ENCODE data around the gene IL20RA. TPM values are rescaled to one million over a fixed set of nuclear protein-coding genes. Genes with fewer than 3 reads are reported as not detected.

Gene IL20RA
- total RNA-seq, 1 donor from 2014 or later, result 9.9 TPM

- Histone ChIP-seq H3K9me3 (ENCODE audit: control insufficient read depth in 3 of 3, low read length in 3 of 3) (no peaks in the 10 kb centered on the region), H3K27me3 (ENCODE audit: control insufficient read depth in 3 of 3, insufficient read depth in 3 of 3, low read length in 3 of 3) (peaks cover 20 to 38% (median 36%) of the 10 kb centered on the region in 3 donors), H3K4me3 (ENCODE audit: low read length in 3 of 3) (no peak overlapping the region), H3K36me3 (ENCODE audit: control insufficient read depth in 3 of 3, insufficient read depth in 3 of 3, low read length in 3 of 3) (no peaks in the 10 kb centered on the region), H3K27ac (ENCODE audit: low read depth, low read length) (no peak overlapping the region), H3K9ac (ENCODE audit: low read depth in 1 of 3, low read length in 3 of 3) (no peak overlapping the region), H3K4me1 (ENCODE audit: control insufficient read depth in 3 of 3, insufficient read depth in 3 of 3, low read length in 3 of 3) (peaks cover 2 to 8% (median 7%) of the 10 kb centered on the region in 3 donors)
Measured at GRCh38 chr6:137046871-137047412, 2.2 kb upstream of the IL20RA start.

GRCh38 chr6:137045222-137045789 lies 541 bp upstream of the IL20RA start:
- Histone ChIP-seq H3K27ac (ENCODE audit: low read depth, low read length) (no peak overlapping the region), H3K36me3 (ENCODE audit: control insufficient read depth in 3 of 3, insufficient read depth in 3 of 3, low read length in 3 of 3) (no peaks in the 10 kb centered on the region), H3K9me3 (ENCODE audit: control insufficient read depth in 3 of 3, low read length in 3 of 3) (no peaks in the 10 kb centered on the region), H3K4me3 (ENCODE audit: low read length in 3 of 3) (no peak overlapping the region), H3K27me3 (ENCODE audit: control insufficient read depth in 3 of 3, insufficient read depth in 3 of 3, low read length in 3 of 3) (peaks cover 22 to 38% (median 38%) of the 10 kb centered on the region in 3 donors), H3K4me1 (ENCODE audit: control insufficient read depth in 3 of 3, insufficient read depth in 3 of 3, low read length in 3 of 3) (peaks cover 2 to 8% (median 7%) of the 10 kb centered on the region in 3 donors), H3K9ac (ENCODE audit: low read depth in 1 of 3, low read length in 3 of 3) (no peak overlapping the region)

GRCh38 chr6:137043710-137044365 lies 927 bp downstream of the IL20RA start:
- Histone ChIP-seq H3K36me3 (ENCODE audit: control insufficient read depth in 3 of 3, insufficient read depth in 3 of 3, low read length in 3 of 3) (no peaks in the 10 kb centered on the region), H3K9ac (ENCODE audit: low read depth in 1 of 3, low read length in 3 of 3) (peak overlapping the region in 2 of 3 donors; percentile 52 to 74), H3K4me3 (ENCODE audit: low read length in 3 of 3) (peak overlapping the region; percentile 72 to 80 (median 75)), H3K27ac (ENCODE audit: low read depth, low read length) (no peak overlapping the region), H3K27me3 (ENCODE audit: control insufficient read depth in 3 of 3, insufficient read depth in 3 of 3, low read length in 3 of 3) (peaks cover 22 to 38% (median 37%) of the 10 kb centered on the region in 3 donors), H3K4me1 (ENCODE audit: control insufficient read depth in 3 of 3, insufficient read depth in 3 of 3, low read length in 3 of 3) (peaks cover 2 to 8% (median 7%) of the 10 kb centered on the region in 3 donors), H3K9me3 (ENCODE audit: control insufficient read depth in 3 of 3, low read length in 3 of 3) (no peaks in the 10 kb centered on the region)

GRCh38 chr6:137040393-137040792 lies 4.4 kb downstream of the IL20RA start:
- H3K27me3 ChIP-seq (ENCODE audit: control insufficient read depth in 3 of 3, insufficient read depth in 3 of 3, low read length in 3 of 3), result peaks cover 22 to 37% (median 24%) of the 10 kb centered on the region in 3 donors
- no peak overlapping the region for H3K4me3 ChIP-seq (ENCODE audit: low read length in 3 of 3)
- no peak overlapping the region for H3K9ac ChIP-seq (ENCODE audit: low read depth in 1 of 3, low read length in 3 of 3)
- H3K4me1 ChIP-seq (ENCODE audit: control insufficient read depth in 3 of 3, insufficient read depth in 3 of 3, low read length in 3 of 3), result peaks cover 2 to 8% (median 7%) of the 10 kb centered on the region in 3 donors
- H3K36me3 ChIP-seq (ENCODE audit: control insufficient read depth in 3 of 3, insufficient read depth in 3 of 3, low read length in 3 of 3), result no peaks in the 10 kb centered on the region
- no peak overlapping the region for H3K27ac ChIP-seq (ENCODE audit: low read depth, low read length)
- H3K9me3 ChIP-seq (ENCODE audit: control insufficient read depth in 3 of 3, low read length in 3 of 3), result no peaks in the 10 kb centered on the region

GRCh38 chr6:137039010-137039409 lies 5.8 kb downstream of the IL20RA start:
- no peak overlapping the region for H3K27ac ChIP-seq (ENCODE audit: low read depth, low read length)
- H3K4me1 ChIP-seq (ENCODE audit: control insufficient read depth in 3 of 3, insufficient read depth in 3 of 3, low read length in 3 of 3), result peaks cover 0 to 5% (median 3%) of the 10 kb centered on the region in 3 donors
- H3K9me3 ChIP-seq (ENCODE audit: control insufficient read depth in 3 of 3, low read length in 3 of 3), result no peaks in the 10 kb centered on the region
- H3K9ac ChIP-seq (ENCODE audit: low read depth in 1 of 3, low read length in 3 of 3), result no peak overlapping the region
- peaks cover 15 to 25% (median 16%) of the 10 kb centered on the region in 3 donors for H3K27me3 ChIP-seq (ENCODE audit: control insufficient read depth in 3 of 3, insufficient read depth in 3 of 3, low read length in 3 of 3)
- no peak overlapping the region for H3K4me3 ChIP-seq (ENCODE audit: low read length in 3 of 3)
- no peaks in the 10 kb centered on the region for H3K36me3 ChIP-seq (ENCODE audit: control insufficient read depth in 3 of 3, insufficient read depth in 3 of 3, low read length in 3 of 3)

- H3K27me3 ChIP-seq (ENCODE audit: control insufficient read depth in 3 of 3, insufficient read depth in 3 of 3, low read length in 3 of 3), result peaks cover 0 to 5% (median 0%) of the 10 kb centered on the region in 3 donors
- H3K27ac ChIP-seq (ENCODE audit: low read depth, low read length), result no peak overlapping the region
Measured at GRCh38 chr6:137036566-137037300, 8.0 kb downstream of the IL20RA start.

GRCh38 chr6:137033828-137034227 lies 10.9 kb downstream of the IL20RA start:
- Histone ChIP-seq H3K9me3 (ENCODE audit: control insufficient read depth in 3 of 3, low read length in 3 of 3) (no peaks in the 10 kb centered on the region), H3K4me1 (ENCODE audit: control insufficient read depth in 3 of 3, insufficient read depth in 3 of 3, low read length in 3 of 3) (no peaks in the 10 kb centered on the region), H3K27ac (ENCODE audit: low read depth, low read length) (no peak overlapping the region), H3K27me3 (ENCODE audit: control insufficient read depth in 3 of 3, insufficient read depth in 3 of 3, low read length in 3 of 3) (peaks cover 0 to 2% (median 0%) of the 10 kb centered on the region in 3 donors), H3K4me3 (ENCODE audit: low read length in 3 of 3) (no peak overlapping the region), H3K9ac (ENCODE audit: low read depth in 1 of 3, low read length in 3 of 3) (no peak overlapping the region), H3K36me3 (ENCODE audit: control insufficient read depth in 3 of 3, insufficient read depth in 3 of 3, low read length in 3 of 3) (no peaks in the 10 kb centered on the region)

More at GRCh38 chr6:137036566-137037300, 8.0 kb downstream of the IL20RA start:
- H3K4me3 ChIP-seq (ENCODE audit: low read length in 3 of 3), result no peak overlapping the region
- H3K36me3 ChIP-seq (ENCODE audit: control insufficient read depth in 3 of 3, insufficient read depth in 3 of 3, low read length in 3 of 3), result no peaks in the 10 kb centered on the region
- no peaks in the 10 kb centered on the region for H3K9me3 ChIP-seq (ENCODE audit: control insufficient read depth in 3 of 3, low read length in 3 of 3)
- H3K9ac ChIP-seq (ENCODE audit: low read depth in 1 of 3, low read length in 3 of 3), result no peak overlapping the region
- H3K4me1 ChIP-seq (ENCODE audit: control insufficient read depth in 3 of 3, insufficient read depth in 3 of 3, low read length in 3 of 3), result no peaks in the 10 kb centered on the region

GRCh38 chr6:137031122-137031521 lies 13.6 kb downstream of the IL20RA start:
- H3K9ac ChIP-seq (ENCODE audit: low read depth in 1 of 3, low read length in 3 of 3), result no peak overlapping the region
- no peaks in the 10 kb centered on the region for H3K9me3 ChIP-seq (ENCODE audit: control insufficient read depth in 3 of 3, low read length in 3 of 3)
- no peaks in the 10 kb centered on the region for H3K4me1 ChIP-seq (ENCODE audit: control insufficient read depth in 3 of 3, insufficient read depth in 3 of 3, low read length in 3 of 3)
- H3K27ac ChIP-seq (ENCODE audit: low read depth, low read length), result no peak overlapping the region
- H3K27me3 ChIP-seq (ENCODE audit: control insufficient read depth in 3 of 3, insufficient read depth in 3 of 3, low read length in 3 of 3), result peaks cover 0 to 2% (median 0%) of the 10 kb centered on the region in 3 donors
- no peak overlapping the region for H3K4me3 ChIP-seq (ENCODE audit: low read length in 3 of 3)
- no peaks in the 10 kb centered on the region for H3K36me3 ChIP-seq (ENCODE audit: control insufficient read depth in 3 of 3, insufficient read depth in 3 of 3, low read length in 3 of 3)

GRCh38 chr6:137028912-137029311 lies 15.9 kb downstream of the IL20RA start:
- H3K36me3 ChIP-seq (ENCODE audit: control insufficient read depth in 3 of 3, insufficient read depth in 3 of 3, low read length in 3 of 3), result no peaks in the 10 kb centered on the region
- H3K4me1 ChIP-seq (ENCODE audit: control insufficient read depth in 3 of 3, insufficient read depth in 3 of 3, low read length in 3 of 3), result no peaks in the 10 kb centered on the region
- H3K4me3 ChIP-seq (ENCODE audit: low read length in 3 of 3), result no peak overlapping the region
- H3K9ac ChIP-seq (ENCODE audit: low read depth in 1 of 3, low read length in 3 of 3), result no peak overlapping the region
- H3K27me3 ChIP-seq (ENCODE audit: control insufficient read depth in 3 of 3, insufficient read depth in 3 of 3, low read length in 3 of 3), result peaks cover 0 to 2% (median 0%) of the 10 kb centered on the region in 3 donors
- H3K27ac ChIP-seq (ENCODE audit: low read depth, low read length), result no peak overlapping the region
- H3K9me3 ChIP-seq (ENCODE audit: control insufficient read depth in 3 of 3, low read length in 3 of 3), result no peaks in the 10 kb centered on the region
